ENCODE results near the gene NDN.

GRCh38 chr15:23645371-23646164 lies 41.5 kb downstream of the NDN start:
- no peak for TF ChIP-seq POLR2A (IDR thresholded peaks at IDR 0.05)
- TF ChIP-seq, protein P1, sequence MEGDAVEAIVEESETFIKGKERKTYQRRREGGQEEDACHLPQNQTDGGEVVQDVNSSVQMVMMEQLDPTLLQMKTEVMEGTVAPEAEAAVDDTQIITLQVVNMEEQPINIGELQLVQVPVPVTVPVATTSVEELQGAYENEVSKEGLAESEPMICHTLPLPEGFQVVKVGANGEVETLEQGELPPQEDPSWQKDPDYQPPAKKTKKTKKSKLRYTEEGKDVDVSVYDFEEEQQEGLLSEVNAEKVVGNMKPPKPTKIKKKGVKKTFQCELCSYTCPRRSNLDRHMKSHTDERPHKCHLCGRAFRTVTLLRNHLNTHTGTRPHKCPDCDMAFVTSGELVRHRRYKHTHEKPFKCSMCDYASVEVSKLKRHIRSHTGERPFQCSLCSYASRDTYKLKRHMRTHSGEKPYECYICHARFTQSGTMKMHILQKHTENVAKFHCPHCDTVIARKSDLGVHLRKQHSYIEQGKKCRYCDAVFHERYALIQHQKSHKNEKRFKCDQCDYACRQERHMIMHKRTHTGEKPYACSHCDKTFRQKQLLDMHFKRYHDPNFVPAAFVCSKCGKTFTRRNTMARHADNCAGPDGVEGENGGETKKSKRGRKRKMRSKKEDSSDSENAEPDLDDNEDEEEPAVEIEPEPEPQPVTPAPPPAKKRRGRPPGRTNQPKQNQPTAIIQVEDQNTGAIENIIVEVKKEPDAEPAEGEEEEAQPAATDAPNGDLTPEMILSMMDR (IDR thresholded peaks at IDR 0.05): no peak
